Body of pancreas (tissue), 4 donors: Measurements from ENCODE around the gene ARHGAP32.

ENCODE experiments used
- POLR2A ChIP-seq, 3 donors: fragments of 450-650 bp; IDR thresholded peaks; one replicate each; pipeline ENCODE4 v1.6.1; 2016; ENCODE audit warnings: antibody characterized with exemption in 3 of 3, mild to moderate bottlenecking in 2 of 3
- TF ChIP-seq, protein P1 (sequence below), 7 experiments: fragments of 450-650 bp in 4 of 7; fragments of 200-600 bp in 3 of 7; sonication (generic) in 3 of 7; IDR thresholded peaks; one replicate each; pipeline ENCODE4 v1.5.1; 2016 to 2019; ENCODE audit warnings: antibody characterized with exemption in 7 of 7

DNA sequence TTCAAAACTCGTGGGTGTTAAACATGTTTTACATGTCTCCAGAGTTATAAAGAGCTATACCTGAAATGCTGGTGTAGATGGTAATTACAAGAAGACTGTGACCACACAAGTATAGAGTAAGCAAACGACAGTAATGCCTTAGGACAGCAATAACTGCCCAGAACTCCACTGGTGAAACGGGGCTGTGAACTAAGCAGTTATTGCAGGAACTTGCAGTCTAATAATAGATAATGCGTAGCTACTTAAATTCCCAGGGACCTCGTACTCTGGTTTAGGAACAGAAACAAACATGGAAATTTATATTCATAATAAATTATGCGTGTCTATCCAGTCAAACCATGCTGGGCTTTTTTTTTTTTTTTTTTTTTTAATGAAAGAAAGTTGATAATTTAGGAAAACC is 224.5 kb downstream of the ARHGAP32 start:
- TF ChIP-seq, protein P1, sequence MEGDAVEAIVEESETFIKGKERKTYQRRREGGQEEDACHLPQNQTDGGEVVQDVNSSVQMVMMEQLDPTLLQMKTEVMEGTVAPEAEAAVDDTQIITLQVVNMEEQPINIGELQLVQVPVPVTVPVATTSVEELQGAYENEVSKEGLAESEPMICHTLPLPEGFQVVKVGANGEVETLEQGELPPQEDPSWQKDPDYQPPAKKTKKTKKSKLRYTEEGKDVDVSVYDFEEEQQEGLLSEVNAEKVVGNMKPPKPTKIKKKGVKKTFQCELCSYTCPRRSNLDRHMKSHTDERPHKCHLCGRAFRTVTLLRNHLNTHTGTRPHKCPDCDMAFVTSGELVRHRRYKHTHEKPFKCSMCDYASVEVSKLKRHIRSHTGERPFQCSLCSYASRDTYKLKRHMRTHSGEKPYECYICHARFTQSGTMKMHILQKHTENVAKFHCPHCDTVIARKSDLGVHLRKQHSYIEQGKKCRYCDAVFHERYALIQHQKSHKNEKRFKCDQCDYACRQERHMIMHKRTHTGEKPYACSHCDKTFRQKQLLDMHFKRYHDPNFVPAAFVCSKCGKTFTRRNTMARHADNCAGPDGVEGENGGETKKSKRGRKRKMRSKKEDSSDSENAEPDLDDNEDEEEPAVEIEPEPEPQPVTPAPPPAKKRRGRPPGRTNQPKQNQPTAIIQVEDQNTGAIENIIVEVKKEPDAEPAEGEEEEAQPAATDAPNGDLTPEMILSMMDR (IDR thresholded peaks at IDR 0.05): no peak
- TF ChIP-seq POLR2A (IDR thresholded peaks at IDR 0.05): no peak
